Loucy (cell line): ENCODE data around the gene ATP9A.

Source experiments
- EZH2phosphoT487 ChIP-seq: fragments of 200-600 bp; IDR thresholded peaks from 2 replicates; pipeline ENCODE4 v1.6.1; 2018; ENCODE audit warnings: antibody characterized with exemption, mild to moderate bottlenecking, moderate library complexity, borderline replicate concordance
- TF ChIP-seq, protein P1 (sequence below): fragments of 200-600 bp; sonication (generic); conservative IDR thresholded peaks from 2 replicates; pipeline ENCODE4 v1.5.1; 2014; ENCODE audit warnings: mild to moderate bottlenecking, antibody characterized with exemption, low read length

DNA sequence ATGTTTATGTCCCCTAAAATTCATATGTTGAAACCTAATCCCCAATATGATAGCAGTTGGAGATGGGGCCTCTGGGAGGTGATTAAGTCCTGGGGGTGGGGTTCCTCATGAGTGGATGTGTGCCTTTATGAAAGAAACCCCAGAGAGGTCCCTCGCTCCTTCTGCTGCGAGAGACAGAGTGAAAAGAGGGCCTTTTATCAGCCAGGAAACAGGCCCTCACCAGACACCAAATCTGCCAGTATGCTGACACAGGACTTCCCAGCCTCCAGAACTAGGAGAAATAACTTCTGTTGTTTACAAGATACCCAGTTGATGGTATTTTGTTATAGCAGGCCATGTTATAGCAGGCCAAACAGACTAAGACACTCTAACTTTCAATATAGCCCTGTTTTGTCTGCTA lies 124.8 kb downstream of the ATP9A start:
- TF ChIP-seq, protein P1, sequence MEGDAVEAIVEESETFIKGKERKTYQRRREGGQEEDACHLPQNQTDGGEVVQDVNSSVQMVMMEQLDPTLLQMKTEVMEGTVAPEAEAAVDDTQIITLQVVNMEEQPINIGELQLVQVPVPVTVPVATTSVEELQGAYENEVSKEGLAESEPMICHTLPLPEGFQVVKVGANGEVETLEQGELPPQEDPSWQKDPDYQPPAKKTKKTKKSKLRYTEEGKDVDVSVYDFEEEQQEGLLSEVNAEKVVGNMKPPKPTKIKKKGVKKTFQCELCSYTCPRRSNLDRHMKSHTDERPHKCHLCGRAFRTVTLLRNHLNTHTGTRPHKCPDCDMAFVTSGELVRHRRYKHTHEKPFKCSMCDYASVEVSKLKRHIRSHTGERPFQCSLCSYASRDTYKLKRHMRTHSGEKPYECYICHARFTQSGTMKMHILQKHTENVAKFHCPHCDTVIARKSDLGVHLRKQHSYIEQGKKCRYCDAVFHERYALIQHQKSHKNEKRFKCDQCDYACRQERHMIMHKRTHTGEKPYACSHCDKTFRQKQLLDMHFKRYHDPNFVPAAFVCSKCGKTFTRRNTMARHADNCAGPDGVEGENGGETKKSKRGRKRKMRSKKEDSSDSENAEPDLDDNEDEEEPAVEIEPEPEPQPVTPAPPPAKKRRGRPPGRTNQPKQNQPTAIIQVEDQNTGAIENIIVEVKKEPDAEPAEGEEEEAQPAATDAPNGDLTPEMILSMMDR, result no peak
- no peak for TF ChIP-seq EZH2phosphoT487
